HG03442 (cell line): ENCODE data around the gene ST3GAL3.

ENCODE experiments used
- ATAC-seq: cut with Tn5 transposase; IDR thresholded peaks from one replicate; pipeline ENCODE4 v1.9.1; 2021; ENCODE audit warnings: mild to moderate bottlenecking, moderate library complexity; ENCODE audit not compliant: unreplicated experiment

Gene ST3GAL3

DNA sequence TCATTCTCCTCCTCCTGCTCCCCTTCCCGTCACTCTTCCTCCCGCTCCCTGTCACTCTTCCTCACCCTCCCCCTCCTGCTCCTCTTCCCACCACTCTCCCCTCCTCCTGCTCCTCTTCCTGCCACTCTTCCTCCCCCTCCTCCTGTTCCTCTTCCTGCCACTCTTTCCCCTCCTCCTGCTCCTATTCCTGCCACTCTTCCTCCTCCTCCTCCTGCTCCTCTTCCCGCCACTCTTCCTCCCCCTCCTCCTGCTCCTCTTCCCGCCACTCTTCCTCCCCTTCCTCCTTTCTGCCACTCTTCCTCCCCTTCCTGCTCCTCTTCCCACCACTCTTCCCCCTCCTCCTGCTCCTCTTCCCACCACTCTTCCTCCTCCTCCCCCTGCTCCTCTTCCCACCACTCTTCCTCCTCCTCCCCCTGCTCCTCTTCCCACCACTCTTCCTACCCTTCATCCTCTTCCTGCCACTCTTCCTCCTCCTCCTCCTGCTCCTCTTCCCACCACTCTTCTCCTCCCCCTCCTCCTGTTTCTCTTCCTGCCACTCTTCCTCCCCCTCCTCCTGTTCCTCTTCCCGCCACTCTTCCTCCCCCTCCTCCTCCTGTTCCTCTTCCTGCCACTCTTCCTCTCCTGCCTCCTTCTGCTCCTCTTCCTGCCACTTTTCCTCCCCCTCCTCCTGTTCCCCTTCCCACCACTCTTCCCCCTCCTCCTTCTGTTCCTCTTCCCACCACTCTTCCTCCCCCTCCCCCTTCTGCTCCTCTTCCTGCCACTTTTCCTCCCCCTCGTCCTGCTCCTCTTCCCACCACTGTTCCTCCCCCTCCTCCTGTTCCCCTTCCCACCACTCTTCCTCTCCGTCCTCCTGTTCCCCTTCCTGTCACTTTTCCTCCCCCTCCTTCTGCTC is 197.6 kb downstream of the ST3GAL3 start:
- no peak for ATAC-seq

DNA sequence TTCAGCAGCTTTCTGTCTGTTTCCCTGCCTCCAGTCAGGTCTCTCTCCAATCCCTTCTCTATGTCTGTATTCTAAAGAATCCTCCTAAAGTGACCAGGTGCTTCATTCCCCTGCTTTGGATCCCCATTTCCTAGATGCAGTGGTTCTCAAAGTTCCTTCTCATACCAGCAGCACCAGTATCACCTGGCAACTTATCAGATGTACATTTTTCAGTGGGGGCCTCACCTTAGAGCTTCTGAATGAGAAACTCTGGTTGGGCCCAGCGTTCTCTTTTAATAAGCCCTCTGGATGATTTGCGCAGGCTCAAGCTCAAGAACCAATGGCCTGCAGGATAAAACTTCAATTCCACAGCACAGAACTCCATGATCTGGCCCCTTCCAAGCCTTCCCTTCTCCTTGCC is 200.9 kb downstream of the ST3GAL3 start:
- ATAC-seq, result no peak

DNA sequence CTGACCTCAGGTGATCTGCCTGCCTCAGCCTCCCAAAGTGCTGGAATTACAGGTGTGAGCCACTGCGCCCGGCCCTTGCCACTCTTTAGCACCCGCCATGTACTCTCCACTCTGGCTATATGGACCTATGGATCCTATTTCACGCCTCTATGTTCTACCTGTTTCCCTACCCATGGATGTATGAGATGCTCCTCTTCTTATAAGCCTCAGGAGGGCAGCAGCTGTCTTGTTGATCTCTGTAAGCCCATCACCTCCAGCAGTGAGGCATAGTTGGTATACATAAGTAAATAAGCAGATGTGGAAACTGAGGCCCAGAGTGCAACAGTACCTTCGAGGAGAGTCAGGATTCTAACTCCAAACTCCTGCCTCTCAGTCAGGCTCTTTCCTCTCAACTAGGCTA is 201.5 kb downstream of the ST3GAL3 start:
- ATAC-seq, result no peak

DNA sequence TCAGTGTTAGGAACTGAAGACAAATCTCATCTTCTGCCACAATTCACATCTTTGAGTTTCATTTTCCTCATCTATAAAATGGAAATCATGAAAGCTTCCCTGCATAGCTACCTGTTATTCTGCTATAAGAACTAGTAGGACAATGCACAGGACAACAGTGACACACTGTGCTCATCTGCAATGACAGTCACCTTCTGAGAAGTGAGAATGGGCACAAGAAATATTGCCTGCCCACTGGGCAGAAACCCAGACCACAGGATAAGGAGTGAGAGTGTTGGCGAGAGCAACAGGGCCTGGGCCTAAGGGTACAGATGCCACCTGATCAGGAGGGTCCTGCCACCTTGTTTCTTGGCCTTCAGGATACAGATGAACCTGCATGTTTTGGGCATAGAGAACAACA is 203.0 kb downstream of the ST3GAL3 start:
- ATAC-seq, result no peak

DNA sequence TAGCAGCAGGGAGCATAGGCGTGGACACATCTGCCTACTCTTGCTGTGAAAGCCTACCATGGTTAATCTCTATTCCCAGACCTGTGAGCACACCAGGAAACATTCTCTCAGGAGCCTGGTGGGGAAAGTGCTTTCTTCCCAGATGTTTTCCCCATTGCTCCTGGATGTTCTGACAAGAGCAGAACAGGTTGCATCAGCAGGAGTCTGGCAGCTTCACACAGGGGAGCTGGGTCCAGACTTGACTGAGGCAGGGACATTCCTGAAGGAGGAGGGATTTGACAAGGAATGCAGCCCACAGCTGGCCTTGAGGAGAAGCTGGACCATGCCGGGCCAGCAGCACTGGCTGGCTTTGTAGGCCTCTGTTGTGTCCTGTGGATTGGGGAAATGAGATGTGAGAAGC is 205.3 kb downstream of the ST3GAL3 start:
- no peak for ATAC-seq

DNA sequence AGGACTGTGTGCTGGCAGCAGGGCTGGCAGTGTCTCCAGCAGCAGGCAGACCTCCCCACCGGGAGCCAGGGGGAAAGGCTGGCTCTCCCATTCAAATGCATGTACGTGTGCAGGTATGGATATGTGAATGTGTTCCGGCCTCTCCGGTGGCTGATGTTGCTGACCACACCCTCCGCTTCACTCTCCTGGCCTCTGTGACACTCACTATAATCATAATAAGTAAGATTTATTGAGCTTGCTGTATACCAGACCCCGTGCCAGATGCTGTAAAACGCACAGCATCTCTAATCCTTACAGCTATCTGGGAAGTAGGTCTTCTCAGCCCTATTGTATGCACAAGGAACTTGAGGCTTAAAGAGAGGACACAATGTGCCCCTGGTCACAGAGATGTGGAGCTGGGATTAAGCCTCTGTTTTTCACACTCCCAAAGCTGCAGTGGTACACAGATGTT is 205.7 kb downstream of the ST3GAL3 start:
- ATAC-seq, result no peak

DNA sequence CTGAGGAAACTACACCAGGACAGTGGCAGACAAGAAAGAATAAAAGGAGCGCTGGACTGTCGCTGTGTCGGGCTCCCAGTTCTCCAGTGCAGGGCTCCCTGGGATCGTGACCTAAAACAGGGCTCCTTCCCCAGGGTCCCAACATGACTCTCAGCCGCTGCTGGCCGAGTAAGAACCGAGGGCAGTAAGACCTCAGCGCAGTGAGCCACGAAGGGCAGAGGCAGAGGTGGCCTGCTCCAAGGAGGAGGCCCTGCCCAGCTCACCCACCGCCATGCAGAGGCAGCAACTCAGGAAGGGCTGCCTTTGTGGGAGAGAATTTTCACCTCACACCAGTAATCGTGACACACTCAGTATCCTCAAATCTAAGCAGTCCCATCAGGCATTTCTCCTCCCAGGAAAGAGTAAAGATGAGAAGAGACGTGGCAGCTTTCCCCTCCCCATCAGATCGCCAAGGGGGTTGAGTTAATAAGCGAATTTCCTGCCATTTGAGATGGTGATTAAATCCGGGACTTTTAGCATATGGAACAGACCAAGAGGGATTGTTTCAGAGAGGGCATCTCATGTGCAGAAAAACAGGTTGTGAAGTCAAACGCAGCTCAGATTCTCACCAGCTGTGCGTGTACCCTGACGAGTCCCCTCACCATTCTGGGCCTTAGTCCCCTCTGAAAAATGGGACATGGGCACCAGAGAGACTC is 206.5 kb downstream of the ST3GAL3 start:
- ATAC-seq, result no peak

DNA sequence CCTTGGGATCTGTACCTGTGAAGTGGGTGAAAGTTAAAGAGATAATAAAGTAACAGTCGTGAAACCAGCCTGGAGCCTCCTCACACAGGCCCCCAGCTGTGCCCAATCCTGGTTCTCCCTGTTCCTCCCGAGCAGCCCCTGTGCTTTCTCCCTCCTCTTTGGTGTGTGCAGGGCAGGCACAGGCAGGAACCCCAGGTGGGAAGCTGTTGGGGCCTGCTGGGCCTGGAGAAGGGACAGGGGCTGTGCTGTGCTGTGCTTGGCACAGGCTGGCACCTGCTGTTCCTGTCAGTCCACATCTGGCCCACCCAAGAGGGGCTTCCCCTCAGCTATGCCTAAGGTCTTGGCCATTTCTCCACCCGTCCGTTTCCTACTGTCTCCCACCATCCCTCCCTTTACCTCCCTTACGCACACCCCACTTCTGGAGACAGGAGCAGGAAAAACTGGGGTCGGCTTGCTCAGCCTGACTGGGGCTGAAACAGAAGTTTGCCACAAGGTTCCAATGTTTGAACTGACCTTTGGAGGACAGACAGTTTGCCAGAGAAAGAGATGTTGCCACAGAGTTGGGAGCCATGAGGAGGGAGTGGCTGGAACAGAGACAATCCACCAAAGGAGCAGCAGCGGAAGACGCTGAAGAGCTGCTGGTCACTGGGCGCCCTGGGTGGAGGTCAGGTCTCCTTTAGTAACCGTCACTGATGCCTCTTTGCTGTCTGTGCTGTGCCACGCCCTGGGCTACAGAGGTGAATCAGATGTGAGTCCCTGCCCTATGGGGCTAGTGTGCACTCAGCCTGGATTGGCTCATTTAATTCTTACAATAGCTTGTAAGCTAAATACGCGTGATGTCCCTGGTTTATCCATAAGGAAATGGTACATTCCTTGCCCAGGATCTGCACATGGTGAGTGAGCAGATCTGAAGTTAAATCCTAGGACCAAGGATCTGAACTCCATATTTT is 207.5 kb downstream of the ST3GAL3 start:
- no peak for ATAC-seq

DNA sequence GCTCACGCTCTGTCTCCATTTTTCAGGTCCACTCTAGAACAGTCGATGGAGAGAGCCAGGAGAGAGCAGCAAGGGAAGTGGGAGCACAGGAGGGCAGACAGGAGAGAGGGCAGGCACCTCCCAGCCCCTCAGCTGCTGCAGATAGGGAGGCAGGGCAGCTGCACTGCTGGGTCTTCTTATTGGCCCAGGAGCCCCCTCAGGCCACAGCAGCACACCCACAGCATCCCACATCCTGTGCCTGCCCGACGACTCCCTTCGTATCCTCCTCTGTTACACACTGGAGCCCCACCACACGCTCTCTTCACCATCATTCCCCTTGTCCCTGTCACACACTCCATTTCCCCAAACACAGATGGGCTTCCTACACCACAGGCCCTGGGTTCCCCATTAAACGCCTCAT is 212.6 kb downstream of the ST3GAL3 start:
- no peak for ATAC-seq

DNA sequence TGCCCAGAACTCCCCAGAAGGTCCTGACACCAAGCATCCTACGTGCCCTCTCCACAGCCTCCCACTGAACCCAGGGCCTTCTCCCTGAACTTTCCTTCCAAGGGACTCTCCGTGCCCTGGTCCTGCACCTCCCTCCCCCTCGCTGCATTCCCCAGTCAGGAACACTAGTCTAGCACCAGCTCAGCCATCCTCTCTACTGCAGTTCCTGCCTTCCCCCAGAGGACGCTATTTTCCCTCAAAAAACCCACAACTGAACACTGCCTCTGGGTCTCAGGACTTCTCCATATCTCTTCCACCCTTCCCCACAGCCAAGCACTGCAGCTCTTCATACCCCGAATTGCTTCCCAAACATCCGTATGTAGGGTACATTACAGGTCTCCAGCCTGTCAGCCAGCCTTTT is 213.7 kb downstream of the ST3GAL3 start:
- ATAC-seq, result no peak

DNA sequence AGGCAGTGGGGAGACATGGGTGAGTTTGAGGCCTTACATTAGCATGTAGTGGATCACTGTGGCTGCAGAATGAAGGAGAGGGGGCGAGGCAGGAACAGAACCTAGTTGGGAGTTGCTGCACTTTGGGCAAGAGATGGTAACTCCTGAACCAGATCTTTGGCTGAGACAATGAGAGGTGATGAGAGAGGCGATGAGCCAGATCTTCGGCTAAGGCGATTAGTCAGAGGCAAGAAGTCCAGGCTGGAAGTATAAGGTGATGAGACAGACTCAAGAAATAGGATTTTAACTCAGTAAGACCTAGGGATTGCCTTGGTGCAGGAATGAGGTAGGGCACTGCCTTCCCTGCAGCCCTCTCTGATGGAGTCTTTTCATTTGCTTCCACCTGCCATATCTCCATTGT is 217.2 kb downstream of the ST3GAL3 start:
- ATAC-seq, result no peak

DNA sequence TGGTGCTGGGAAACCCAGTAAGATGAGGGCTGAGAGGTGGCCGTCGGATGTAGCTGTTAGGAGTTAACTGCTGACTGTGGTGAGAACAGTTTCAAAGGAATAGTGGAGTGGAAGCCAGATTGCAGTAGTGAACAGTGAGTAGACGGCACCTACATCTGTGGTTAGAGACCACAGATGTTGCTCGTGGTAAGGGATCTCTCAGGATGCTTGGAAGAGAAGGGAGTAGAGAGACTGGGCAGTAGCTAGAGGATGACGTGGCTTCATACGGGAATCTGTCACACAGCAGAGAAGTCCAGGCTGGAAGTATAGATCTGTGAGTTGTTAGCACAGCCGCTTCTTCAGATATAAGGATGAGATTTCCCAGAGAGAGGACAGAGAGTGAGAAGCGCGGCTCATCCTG is 218.5 kb downstream of the ST3GAL3 start:
- no peak for ATAC-seq

DNA sequence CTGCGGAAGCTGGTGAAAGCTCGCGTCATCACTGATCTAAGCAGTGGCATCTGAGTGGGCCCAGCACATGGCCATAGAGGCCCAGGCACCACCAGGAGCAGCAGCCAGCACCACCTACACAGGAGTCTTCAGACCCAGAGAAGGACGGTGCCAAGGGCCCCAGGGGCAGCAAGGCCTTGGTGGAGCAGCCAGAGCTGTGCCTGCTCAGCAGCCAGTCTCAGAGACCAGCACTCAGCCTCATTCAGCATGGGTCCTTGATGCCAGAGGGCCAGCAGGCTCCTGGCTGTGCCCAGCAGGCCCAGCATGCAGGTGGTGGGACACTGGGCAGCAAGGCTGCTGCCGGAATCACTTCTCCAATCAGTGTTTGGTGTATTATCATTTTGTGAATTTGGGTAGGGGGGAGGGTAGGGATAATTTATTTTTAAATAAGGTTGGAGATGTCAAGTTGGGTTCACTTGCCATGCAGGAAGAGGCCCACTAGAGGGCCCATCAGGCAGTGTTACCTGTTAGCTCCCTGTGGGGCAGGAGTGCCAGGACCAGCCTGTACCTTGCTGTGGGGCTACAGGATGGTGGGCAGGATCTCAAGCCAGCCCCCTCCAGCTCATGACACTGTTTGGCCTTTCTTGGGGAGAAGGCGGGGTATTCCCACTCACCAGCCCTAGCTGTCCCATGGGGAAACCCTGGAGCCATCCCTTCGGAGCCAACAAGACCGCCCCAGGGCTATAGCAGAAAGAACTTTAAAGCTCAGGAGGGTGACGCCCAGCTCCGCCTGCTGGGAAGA is 223.0 kb downstream of the ST3GAL3 start:
- no peak for ATAC-seq

DNA sequence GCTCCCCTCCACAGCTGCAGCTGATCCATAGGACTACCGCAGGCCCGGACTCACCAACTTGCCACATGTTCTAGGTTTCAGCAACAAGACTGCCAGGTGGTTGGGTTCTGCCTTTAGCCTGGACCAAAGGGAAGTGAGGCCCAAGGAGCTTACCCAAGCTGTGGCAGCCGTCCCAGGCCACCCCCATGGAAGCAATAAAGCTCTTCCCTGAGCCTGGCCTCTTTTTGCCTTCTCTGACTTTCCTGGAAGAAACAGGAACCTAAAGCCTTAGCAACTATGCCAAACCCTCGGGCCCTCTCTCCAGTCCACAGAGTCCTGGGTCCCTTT is 223.6 kb downstream of the ST3GAL3 start:
- ATAC-seq, result no peak

DNA sequence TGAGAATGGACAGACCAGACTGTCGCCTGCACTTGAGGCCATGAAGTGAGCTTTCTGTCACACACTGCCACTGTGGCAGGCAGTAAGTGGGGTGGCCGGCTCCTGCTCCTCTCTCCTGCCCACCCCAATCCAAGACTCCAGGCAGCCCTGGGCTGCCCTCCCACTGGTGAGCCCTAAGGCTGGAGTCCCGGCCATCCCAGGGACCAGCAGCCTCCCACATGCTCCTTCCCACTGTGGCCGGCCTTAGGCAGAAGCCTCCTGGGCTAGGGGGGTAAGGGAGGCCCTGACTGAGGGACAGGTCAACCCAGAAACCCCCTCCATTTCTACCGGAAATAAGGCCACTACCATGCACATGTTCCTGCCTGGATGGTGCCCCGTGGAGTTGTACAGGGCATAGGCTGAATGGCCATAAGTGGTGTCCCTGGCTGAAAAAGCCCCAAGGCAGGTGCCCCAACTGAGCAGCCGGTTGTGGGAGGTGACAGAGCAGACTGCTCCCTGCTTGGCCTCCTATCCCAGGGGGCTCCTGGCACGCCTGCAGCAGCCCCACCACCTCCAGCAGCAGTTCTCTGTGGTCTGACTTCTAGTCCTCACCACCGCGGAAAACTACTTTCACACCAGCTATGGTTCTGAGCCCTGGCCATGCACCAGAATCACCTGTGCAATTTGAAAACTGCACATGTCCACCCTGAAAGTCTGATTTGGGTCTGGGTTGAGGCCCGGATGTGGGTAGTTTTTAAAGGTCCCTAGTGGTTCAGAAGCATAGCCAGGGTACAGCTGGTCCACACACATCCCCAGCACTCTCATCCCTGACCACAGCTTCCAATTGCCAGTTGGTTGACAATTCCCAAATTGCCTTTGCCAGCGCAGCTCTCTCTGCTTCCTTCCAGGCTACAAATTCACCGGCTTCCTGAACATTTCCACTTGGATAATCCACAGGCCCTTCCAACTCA is 224.7 kb downstream of the ST3GAL3 start:
- ATAC-seq, result no peak

DNA sequence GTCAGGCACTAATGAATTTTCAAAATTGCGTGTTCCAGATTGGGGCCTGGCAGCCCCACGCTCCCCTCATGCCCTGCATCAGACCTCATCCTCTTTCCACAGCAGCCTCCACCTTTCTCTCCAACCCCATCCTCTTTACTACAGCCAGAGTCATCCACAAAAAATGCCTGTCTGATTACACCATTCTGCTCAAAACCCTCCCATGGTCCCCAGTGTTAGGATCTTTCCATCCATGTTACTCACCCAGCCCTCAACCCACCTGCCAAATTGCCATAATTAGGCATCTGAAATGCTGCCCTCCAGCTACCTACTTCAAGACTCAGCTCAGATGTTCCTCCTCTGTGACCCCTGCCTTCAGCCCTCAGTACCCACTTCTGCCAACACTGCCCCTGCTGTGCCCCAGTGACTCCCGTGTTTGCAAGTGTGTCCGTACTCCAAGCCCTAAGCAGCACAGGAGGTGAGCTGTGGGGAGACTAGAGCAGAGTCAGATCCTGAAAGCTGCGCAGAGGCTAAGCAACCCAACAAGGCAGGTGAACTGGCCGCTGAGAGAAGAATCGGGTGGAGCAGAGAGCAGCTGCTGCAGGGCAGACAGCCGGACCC is 225.6 kb downstream of the ST3GAL3 start:
- no peak for ATAC-seq

DNA sequence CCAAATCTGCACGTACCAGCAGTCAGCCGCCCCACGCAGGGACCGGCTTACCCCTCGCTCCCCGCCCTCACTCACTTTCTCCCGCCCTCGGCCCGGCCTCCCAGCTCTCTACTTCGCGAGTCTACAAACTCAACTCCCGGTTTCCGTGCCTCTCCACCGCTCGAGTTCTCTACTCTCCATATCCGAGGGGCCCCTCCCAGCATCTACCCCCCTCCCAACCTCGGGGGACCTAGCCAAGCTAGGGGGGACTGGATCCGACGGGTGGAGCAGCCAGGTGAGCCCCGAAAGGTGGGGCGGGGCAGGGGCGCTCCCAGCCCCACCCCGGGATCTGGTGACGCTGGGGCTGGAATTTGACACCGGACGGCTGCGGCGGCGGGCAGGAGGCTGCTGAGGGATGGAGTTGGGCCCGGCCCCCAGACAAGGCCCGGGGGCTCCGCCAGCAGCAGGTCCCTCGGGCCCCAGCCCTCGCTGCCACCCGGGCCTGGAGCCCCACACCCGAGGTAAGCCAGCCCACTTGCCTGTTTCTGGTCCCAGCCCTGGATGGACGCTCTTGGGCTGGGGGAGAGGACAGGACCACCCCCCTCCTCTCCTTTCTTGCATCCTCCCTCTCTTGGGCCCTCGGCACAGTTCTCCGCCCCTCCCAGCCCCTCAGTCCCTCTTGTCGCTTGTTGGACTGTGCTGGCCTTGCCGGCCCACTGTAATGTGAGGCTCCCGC is 226.2 kb downstream of the ST3GAL3 start, which contains the start of gene ARTN:
ARTN (plus strand) TSS at position 416 of the 715 bp plus-strand sequence. CDS start 1,856 bp downstream, outside the sequence.
- ATAC-seq, result no peak
